Testis (tissue), 2 donors: ENCODE measurements around the gene ATP10B.

ENCODE experiments used
- POLR2A ChIP-seq: fragments of 450-650 bp; IDR thresholded peaks from one replicate; pipeline ENCODE4 v1.6.1; 2017; ENCODE audit warnings: antibody characterized with exemption, mild to moderate bottlenecking, moderate library complexity
- TF ChIP-seq, protein P1 (sequence below), 3 experiments: fragments of 450-650 bp in 2 of 3; fragments of 200-600 bp in 1 of 3; sonication (generic) in 1 of 3; IDR thresholded peaks; one replicate each; pipeline ENCODE4 v1.5.1; 2016 to 2019; ENCODE audit warnings: antibody characterized with exemption in 3 of 3, mild to moderate bottlenecking in 2 of 3, moderate library complexity in 1 of 3

DNA sequence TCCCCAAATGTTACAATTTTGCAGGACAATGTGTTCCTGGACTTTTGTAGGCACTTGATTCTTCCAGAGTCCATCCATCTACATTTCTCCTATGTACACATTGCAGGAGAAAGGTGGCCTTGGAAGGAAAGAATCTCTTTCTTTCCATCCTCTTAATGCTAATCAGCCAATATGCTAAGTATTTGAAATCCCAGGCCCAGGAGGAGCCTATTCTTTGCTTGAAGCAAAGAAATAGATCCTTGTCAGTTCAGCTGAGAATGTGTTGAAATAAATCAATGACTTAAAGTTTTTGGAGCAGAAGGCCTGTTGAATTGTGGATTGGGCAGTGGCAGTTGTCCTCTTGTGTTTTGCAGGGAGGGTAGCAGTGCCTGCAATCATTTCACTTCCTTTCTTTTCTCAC is 317.1 kb downstream of the ATP10B start:
- TF ChIP-seq, protein P1, sequence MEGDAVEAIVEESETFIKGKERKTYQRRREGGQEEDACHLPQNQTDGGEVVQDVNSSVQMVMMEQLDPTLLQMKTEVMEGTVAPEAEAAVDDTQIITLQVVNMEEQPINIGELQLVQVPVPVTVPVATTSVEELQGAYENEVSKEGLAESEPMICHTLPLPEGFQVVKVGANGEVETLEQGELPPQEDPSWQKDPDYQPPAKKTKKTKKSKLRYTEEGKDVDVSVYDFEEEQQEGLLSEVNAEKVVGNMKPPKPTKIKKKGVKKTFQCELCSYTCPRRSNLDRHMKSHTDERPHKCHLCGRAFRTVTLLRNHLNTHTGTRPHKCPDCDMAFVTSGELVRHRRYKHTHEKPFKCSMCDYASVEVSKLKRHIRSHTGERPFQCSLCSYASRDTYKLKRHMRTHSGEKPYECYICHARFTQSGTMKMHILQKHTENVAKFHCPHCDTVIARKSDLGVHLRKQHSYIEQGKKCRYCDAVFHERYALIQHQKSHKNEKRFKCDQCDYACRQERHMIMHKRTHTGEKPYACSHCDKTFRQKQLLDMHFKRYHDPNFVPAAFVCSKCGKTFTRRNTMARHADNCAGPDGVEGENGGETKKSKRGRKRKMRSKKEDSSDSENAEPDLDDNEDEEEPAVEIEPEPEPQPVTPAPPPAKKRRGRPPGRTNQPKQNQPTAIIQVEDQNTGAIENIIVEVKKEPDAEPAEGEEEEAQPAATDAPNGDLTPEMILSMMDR (IDR thresholded peaks at IDR 0.05), result no peak
- no peak for TF ChIP-seq POLR2A
